ENCODE data around the gene LTB4R.

DNA sequence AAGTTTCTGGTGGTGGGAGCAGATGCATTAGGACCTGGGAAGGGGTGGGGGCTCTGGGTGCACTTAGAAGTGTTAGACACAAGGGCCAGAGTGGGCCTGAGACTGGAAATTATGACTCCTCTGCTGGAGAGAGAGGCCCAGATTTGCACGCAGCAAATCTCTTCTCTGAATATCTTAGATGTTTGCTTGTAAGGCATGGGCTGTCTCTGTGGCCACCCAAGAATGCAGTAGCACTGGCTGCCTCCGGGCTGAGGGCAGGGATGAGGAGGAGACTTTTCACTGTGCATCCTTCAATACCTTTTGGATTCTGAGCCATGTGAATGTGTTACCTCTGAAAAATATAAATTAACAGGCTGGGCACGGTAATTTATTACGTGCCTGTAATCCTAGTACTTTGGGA, 26.0 kb upstream of the LTB4R start:
- TF ChIP-seq, protein P1, sequence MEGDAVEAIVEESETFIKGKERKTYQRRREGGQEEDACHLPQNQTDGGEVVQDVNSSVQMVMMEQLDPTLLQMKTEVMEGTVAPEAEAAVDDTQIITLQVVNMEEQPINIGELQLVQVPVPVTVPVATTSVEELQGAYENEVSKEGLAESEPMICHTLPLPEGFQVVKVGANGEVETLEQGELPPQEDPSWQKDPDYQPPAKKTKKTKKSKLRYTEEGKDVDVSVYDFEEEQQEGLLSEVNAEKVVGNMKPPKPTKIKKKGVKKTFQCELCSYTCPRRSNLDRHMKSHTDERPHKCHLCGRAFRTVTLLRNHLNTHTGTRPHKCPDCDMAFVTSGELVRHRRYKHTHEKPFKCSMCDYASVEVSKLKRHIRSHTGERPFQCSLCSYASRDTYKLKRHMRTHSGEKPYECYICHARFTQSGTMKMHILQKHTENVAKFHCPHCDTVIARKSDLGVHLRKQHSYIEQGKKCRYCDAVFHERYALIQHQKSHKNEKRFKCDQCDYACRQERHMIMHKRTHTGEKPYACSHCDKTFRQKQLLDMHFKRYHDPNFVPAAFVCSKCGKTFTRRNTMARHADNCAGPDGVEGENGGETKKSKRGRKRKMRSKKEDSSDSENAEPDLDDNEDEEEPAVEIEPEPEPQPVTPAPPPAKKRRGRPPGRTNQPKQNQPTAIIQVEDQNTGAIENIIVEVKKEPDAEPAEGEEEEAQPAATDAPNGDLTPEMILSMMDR (conservative IDR thresholded peaks at IDR 0.05): no peak
- no peak for TF ChIP-seq EZH2 (IDR thresholded peaks at IDR 0.05; ENCODE audit: low read depth)

Measured in PC-9 (cell line).